ENCODE data around the gene CCNT1. TPM values are rescaled to one million over a fixed set of nuclear protein-coding genes. Genes with fewer than 3 reads are reported as not detected.

The CCNT1 gene
- total RNA-seq, 1 experiment from 2014 or later, result 50.0 TPM

DNA sequence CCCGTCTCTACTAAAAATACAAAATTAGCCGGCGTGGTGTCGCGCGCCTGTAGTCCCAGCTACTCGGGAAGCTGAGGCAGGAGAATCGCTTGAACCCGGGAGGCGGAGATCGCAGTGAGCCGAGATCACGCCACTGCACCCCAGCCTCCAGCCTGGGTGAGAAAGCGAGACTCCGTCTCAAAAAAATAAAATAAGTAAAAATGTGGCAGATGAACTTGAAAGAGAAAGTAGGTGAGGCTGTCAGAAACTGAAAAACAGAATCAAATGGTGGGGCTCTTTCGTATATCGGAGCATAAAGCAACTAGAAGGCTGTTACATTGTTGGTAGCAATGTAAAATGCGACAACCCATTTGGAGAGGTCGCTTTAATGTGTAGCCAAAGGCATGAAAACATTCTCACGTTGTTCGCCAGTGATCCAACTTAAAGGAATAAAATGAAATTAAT, 767 bp upstream of the CCNT1 start:
- CTCF ChIA-PET, result interaction anchor here (0.7 kb wide), 1 partner anchor 14 kb away, joined by 9 read pairs; no protein-coding TSS in a partner anchor
- in situ Hi-C loops (cut with HindIII; ENCODE audit: low pct_unique_long_range_greater_than_20kb, low sequenced_read_pairs), result no loop called here
- POLR2A ChIA-PET, result no interaction called here
- peaks cover 5% of the 10 kb centered on the region; the same call in 1 of the 2 replicates for H3K36me3 ChIP-seq (ENCODE audit: control insufficient read depth, insufficient read depth, low read length)
- intact Hi-C loops (cut with micrococcal nuclease; ENCODE audit: unreplicated experiment), result no loop called here
- peak overlapping the region; percentile 92 to 95 for H3K4me3 ChIP-seq (ENCODE audit: low read depth in 2 of 2, low read length in 2 of 2)
- peaks cover 13% of the 10 kb centered on the region; the same call in 1 of the 2 replicates for H3K4me1 ChIP-seq (ENCODE audit: control insufficient read depth, insufficient read depth, low read length)
- H3K9me3 ChIP-seq (ENCODE audit: control insufficient read depth, insufficient read depth, low read depth, low read length), result no peaks in the 10 kb centered on the region
- DNase-seq (ENCODE audit: low read depth, low spot score), result peak; percentile 5
- ATAC-seq, result peak; percentile 7; the same call in 1 of the 2 replicates
- BruUV-seq (replicated peaks), result TSS peak; percentile 98
- no peak for TF ChIP-seq POLR2AphosphoS5 (IDR thresholded peaks at IDR 0.05; ENCODE audit: low read depth, low read length)
- TF ChIP-seq, protein P1, sequence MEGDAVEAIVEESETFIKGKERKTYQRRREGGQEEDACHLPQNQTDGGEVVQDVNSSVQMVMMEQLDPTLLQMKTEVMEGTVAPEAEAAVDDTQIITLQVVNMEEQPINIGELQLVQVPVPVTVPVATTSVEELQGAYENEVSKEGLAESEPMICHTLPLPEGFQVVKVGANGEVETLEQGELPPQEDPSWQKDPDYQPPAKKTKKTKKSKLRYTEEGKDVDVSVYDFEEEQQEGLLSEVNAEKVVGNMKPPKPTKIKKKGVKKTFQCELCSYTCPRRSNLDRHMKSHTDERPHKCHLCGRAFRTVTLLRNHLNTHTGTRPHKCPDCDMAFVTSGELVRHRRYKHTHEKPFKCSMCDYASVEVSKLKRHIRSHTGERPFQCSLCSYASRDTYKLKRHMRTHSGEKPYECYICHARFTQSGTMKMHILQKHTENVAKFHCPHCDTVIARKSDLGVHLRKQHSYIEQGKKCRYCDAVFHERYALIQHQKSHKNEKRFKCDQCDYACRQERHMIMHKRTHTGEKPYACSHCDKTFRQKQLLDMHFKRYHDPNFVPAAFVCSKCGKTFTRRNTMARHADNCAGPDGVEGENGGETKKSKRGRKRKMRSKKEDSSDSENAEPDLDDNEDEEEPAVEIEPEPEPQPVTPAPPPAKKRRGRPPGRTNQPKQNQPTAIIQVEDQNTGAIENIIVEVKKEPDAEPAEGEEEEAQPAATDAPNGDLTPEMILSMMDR (IDR thresholded peaks at IDR 0.05), result no peak
- TF ChIP-seq SIN3A (IDR thresholded peaks at IDR 0.05; ENCODE audit: borderline replicate concordance, insufficient read depth, low read depth, low read length), result no peak
- TF ChIP-seq, protein P2, sequence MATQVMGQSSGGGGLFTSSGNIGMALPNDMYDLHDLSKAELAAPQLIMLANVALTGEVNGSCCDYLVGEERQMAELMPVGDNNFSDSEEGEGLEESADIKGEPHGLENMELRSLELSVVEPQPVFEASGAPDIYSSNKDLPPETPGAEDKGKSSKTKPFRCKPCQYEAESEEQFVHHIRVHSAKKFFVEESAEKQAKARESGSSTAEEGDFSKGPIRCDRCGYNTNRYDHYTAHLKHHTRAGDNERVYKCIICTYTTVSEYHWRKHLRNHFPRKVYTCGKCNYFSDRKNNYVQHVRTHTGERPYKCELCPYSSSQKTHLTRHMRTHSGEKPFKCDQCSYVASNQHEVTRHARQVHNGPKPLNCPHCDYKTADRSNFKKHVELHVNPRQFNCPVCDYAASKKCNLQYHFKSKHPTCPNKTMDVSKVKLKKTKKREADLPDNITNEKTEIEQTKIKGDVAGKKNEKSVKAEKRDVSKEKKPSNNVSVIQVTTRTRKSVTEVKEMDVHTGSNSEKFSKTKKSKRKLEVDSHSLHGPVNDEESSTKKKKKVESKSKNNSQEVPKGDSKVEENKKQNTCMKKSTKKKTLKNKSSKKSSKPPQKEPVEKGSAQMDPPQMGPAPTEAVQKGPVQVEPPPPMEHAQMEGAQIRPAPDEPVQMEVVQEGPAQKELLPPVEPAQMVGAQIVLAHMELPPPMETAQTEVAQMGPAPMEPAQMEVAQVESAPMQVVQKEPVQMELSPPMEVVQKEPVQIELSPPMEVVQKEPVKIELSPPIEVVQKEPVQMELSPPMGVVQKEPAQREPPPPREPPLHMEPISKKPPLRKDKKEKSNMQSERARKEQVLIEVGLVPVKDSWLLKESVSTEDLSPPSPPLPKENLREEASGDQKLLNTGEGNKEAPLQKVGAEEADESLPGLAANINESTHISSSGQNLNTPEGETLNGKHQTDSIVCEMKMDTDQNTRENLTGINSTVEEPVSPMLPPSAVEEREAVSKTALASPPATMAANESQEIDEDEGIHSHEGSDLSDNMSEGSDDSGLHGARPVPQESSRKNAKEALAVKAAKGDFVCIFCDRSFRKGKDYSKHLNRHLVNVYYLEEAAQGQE (IDR thresholded peaks at IDR 0.05; ENCODE audit: insufficient read depth in 1 of 2, low read depth in 2 of 2, low read length in 1 of 2), result no peak
- TF ChIP-seq TCF7L2 (IDR thresholded peaks at IDR 0.05; ENCODE audit: low read depth, low read length), result no peak
- no peaks in the 10 kb centered on the region for H3K27me3 ChIP-seq (ENCODE audit: control insufficient read depth, insufficient read depth, low read length)
- peak overlapping the region; percentile 93 for H3K27ac ChIP-seq (ENCODE audit: low read length)

DNA sequence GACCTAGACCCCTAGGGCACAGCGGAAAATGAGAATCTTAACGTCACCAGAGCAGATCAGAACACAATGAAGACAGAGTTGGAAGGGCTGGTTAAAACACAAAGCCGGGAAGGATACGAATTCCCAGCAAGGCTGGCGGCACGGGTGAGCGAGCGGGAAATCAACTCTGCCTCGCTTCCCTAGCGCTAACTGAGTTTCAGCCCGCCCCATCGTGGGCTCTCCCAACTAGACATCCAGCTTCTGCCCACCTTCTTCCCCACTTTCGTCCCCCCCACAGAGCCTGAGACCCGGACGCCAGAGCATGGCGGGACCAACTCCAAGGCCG, 377 bp downstream of the CCNT1 start:
- H3K27ac ChIP-seq (ENCODE audit: low read length), result peak overlapping the region; percentile 98
- peaks cover 13% of the 10 kb centered on the region; the same call in 1 of the 2 replicates for H3K4me1 ChIP-seq (ENCODE audit: control insufficient read depth, insufficient read depth, low read length)
- POLR2A ChIA-PET, result interaction anchor here (0.6 kb wide), 1 partner anchor 12 kb away, joined by 3 read pairs; no protein-coding TSS in a partner anchor
- peak overlapping the region; percentile 92 to 95 for H3K4me3 ChIP-seq (ENCODE audit: low read depth in 2 of 2, low read length in 2 of 2)
- H3K9me3 ChIP-seq (ENCODE audit: control insufficient read depth, insufficient read depth, low read depth, low read length), result no peaks in the 10 kb centered on the region
- in situ Hi-C loops (cut with HindIII; ENCODE audit: low pct_unique_long_range_greater_than_20kb, low sequenced_read_pairs) (no loop called here), intact Hi-C loops (cut with micrococcal nuclease; ENCODE audit: unreplicated experiment) (no loop called here)
- TF ChIP-seq, protein P2 (IDR thresholded peaks at IDR 0.05; ENCODE audit: insufficient read depth in 1 of 2, low read depth in 2 of 2, low read length in 1 of 2), result no peak
- no peak for TF ChIP-seq TCF7L2 (IDR thresholded peaks at IDR 0.05; ENCODE audit: low read depth, low read length)
- TF ChIP-seq, protein P1 (IDR thresholded peaks at IDR 0.05), result no peak
- no peak for TF ChIP-seq POLR2AphosphoS5 (IDR thresholded peaks at IDR 0.05; ENCODE audit: low read depth, low read length)
- TF ChIP-seq SIN3A (IDR thresholded peaks at IDR 0.05; ENCODE audit: borderline replicate concordance, insufficient read depth, low read depth, low read length), result no peak
- TSS peak; percentile 86 for BruUV-seq (replicated peaks)
- CTCF ChIA-PET, result no interaction called here
- H3K36me3 ChIP-seq (ENCODE audit: control insufficient read depth, insufficient read depth, low read length), result peaks cover 8% of the 10 kb centered on the region
- no peaks in the 10 kb centered on the region for H3K27me3 ChIP-seq (ENCODE audit: control insufficient read depth, insufficient read depth, low read length)
- ATAC-seq, result peak; percentile 61
- DNase-seq (ENCODE audit: low read depth, low spot score), result no peak
